ENCODE results near the gene CFAP43.

DNA sequence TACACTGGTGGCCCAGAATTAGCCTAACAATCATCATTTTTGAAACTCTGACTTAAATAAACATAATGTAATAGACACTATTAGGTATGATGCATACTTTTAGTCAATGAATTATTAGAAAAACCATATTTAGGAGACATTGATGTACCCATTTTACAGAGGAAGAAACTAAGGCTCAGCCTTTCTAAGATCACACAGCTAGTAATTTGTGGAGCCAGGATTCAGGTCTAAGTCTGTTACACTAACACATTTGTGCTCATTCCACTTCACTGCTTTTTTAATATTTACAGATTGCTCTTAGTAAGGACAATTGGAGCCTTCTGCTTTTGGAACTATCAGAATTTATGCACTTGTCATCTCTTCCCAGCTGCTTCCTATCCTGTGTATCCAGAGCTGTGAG lies 8.9 kb downstream of the CFAP43 start:
- TF ChIP-seq, protein P1, sequence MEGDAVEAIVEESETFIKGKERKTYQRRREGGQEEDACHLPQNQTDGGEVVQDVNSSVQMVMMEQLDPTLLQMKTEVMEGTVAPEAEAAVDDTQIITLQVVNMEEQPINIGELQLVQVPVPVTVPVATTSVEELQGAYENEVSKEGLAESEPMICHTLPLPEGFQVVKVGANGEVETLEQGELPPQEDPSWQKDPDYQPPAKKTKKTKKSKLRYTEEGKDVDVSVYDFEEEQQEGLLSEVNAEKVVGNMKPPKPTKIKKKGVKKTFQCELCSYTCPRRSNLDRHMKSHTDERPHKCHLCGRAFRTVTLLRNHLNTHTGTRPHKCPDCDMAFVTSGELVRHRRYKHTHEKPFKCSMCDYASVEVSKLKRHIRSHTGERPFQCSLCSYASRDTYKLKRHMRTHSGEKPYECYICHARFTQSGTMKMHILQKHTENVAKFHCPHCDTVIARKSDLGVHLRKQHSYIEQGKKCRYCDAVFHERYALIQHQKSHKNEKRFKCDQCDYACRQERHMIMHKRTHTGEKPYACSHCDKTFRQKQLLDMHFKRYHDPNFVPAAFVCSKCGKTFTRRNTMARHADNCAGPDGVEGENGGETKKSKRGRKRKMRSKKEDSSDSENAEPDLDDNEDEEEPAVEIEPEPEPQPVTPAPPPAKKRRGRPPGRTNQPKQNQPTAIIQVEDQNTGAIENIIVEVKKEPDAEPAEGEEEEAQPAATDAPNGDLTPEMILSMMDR (IDR thresholded peaks at IDR 0.05) = no peak
- TF ChIP-seq POLR2AphosphoS5 (IDR thresholded peaks at IDR 0.05) = no peak

Measured in transverse colon (tissue), 4 donors.